ENCODE measurements around the gene DRGX.

GRCh38 chr10:49384268-49384953 lies 11.5 kb downstream of the DRGX start:
- no peak for TF ChIP-seq CTCF (IDR thresholded peaks at IDR 0.05; ENCODE audit: extremely low read depth in 1 of 2, insufficient read depth in 1 of 2, low read depth in 1 of 2, low read length in 2 of 2)
- TF ChIP-seq EZH2 (IDR thresholded peaks at IDR 0.05; ENCODE audit: borderline replicate concordance, low read depth, low read length, severe bottlenecking), result no peak
- TF ChIP-seq POLR2A (IDR thresholded peaks at IDR 0.05; ENCODE audit: low read depth, low read length), result no peak

Data from endothelial cell of umbilical vein (primary cell).